Measurements from ENCODE around the gene GRK6. TPM values are rescaled to one million over a fixed set of nuclear protein-coding genes. Genes with fewer than 3 reads are reported as not detected.

Gene GRK6
- total RNA-seq, 1 donor from 2014 or later = 25.7 TPM

Other genes starting within 250 kb of the GRK6 start
- gene RAB24, start 123.0 kb upstream of the GRK6 start, total RNA-seq = 14.3 TPM
- 42.4 TPM for gene PRELID1, start 122.9 kb upstream of the GRK6 start, total RNA-seq
- gene MXD3, start 114.8 kb upstream of the GRK6 start, total RNA-seq = 3.7 TPM
- gene LMAN2, start 75.0 kb upstream of the GRK6 start, total RNA-seq = 88.9 TPM
- gene RGS14, start 68.8 kb upstream of the GRK6 start, total RNA-seq = 7.7 TPM
- not detected for gene SLC34A1, start 42.2 kb upstream of the GRK6 start, total RNA-seq
- gene PFN3, start 26.0 kb upstream of the GRK6 start, total RNA-seq = 0.82 TPM
- gene F12, start 17.1 kb upstream of the GRK6 start, total RNA-seq = 2.4 TPM
- gene PRR7, start 20.1 kb downstream of the GRK6 start, total RNA-seq = 12.2 TPM
- 187 TPM for gene DBN1, start 47.0 kb downstream of the GRK6 start, total RNA-seq
- gene PDLIM7, start 70.9 kb downstream of the GRK6 start, total RNA-seq = 6.5 TPM
- 3.3 TPM for gene DOK3, start 83.2 kb downstream of the GRK6 start, total RNA-seq
- gene DDX41, start 90.3 kb downstream of the GRK6 start, total RNA-seq = 77.0 TPM
- 26.1 TPM for gene FAM193B, start 127.9 kb downstream of the GRK6 start, total RNA-seq
- 28.1 TPM for gene TMED9, start 165.5 kb downstream of the GRK6 start, total RNA-seq
- 13.5 TPM for gene B4GALT7, start 173.5 kb downstream of the GRK6 start, total RNA-seq

All from frontal cortex (tissue), 1 donor.